Gastroesophageal sphincter (tissue), 4 donors: ENCODE data around the gene TCF4. TPM values are rescaled to one million over a fixed set of nuclear protein-coding genes. Genes with fewer than 3 reads are reported as not detected.

Source experiments
- ATAC-seq: fragments of 150-250 bp; one replicate; pipeline ENCODE4 v1.9.1; 2016; ENCODE audit warnings: mild to moderate bottlenecking, moderate library complexity
- H3K27ac ChIP-seq, 4 donors: fragments of 200-600 bp; sonication (generic) in 3 of 4; 1 replicate in 3 of 4; 2 replicates in 1 of 4; pipeline ENCODE4 v1.5.1; 2016 to 2019
- H3K27me3 ChIP-seq: fragments of 200-600 bp; sonication (generic); one replicate; pipeline ENCODE4 v1.5.1; 2019
- H3K36me3 ChIP-seq, 2 donors: fragments of 200-600 bp; sonication (generic); one replicate each; pipeline ENCODE4 v1.5.1; 2019; ENCODE audit warnings: control low read depth in 1 of 2
- H3K4me1 ChIP-seq, 3 donors: fragments of 200-600 bp; sonication (generic); 1 replicate in 2 of 3; 2 replicates in 1 of 3; pipeline ENCODE4 v1.5.1; 2016 to 2019; ENCODE audit warnings: control low read depth in 2 of 3
- H3K4me3 ChIP-seq, 2 donors: fragments of 200-600 bp; sonication (generic); one replicate each; pipeline ENCODE4 v1.5.1; 2019; ENCODE audit warnings: mild to moderate bottlenecking in 1 of 2, moderate library complexity in 1 of 2
- H3K9me3 ChIP-seq, 3 donors: fragments of 200-600 bp; sonication (generic); one replicate each; pipeline ENCODE4 v1.5.1; 2017 to 2019; ENCODE audit warnings: control low read depth in 2 of 3
- CTCF ChIP-seq, 4 experiments: fragments of 200-600 bp in 2 of 4; fragments of 450-650 bp in 2 of 4; sonication (generic) in 1 of 4; IDR thresholded peaks; one replicate each; pipeline ENCODE4 v1.5.1; 2017 to 2019; ENCODE audit warnings: antibody characterized with exemption in 4 of 4, mild to moderate bottlenecking in 2 of 4, moderate library complexity in 2 of 4
- EP300 ChIP-seq: sonication (generic); formaldehyde crosslinking; IDR thresholded peaks from one replicate; pipeline ENCODE4 v1.6.1; 2017; ENCODE audit warnings: antibody characterized with exemption, mild to moderate bottlenecking
- POLR2A ChIP-seq, 2 donors: fragments of 450-650 bp; IDR thresholded peaks; one replicate each; pipeline ENCODE4 v1.6.1; 2017; ENCODE audit warnings: antibody characterized with exemption in 2 of 2, mild to moderate bottlenecking in 2 of 2, moderate library complexity in 1 of 2
- POLR2AphosphoS5 ChIP-seq: sonication (generic); formaldehyde crosslinking; IDR thresholded peaks from one replicate; pipeline ENCODE4 v1.6.1; 2017; ENCODE audit warnings: antibody characterized with exemption
- WGBS, 2 donors: methylation state at CpG; one replicate each; pipeline ENCODE4 v1.1.5; 2018; ENCODE audit warnings: low coverage in 1 of 2; 5-methylcytosine and 5-hydroxymethylcytosine counted together
- total RNA-seq, 4 donors: library from RNA; depleted of rRNA; stranded (reverse); fragments of >200 nt; gene quantifications; one replicate each; pipeline ENCODE4 v1.1.0, GENCODE V29; 2016

Gene TCF4
- total RNA-seq, 4 donors from 2014 or later, result 64.1 to 87.6 (median 76.2) TPM

GRCh38 chr18:55435592-55435991, 152.4 kb downstream of the TCF4 start:
- TF ChIP-seq CTCF (IDR thresholded peaks at IDR 0.05) (no peak), POLR2AphosphoS5 (no peak), EP300 (no peak)
- no peaks in the 10 kb centered on the region for H3K36me3 ChIP-seq
- 100% methylated on average over 1 of the region's 1 CpG; no CpG with 5 or more reads in 1 of the 2 donors for WGBS, 2 donors
- ATAC-seq, result no peak
- no peaks in the 10 kb centered on the region for H3K27me3 ChIP-seq
- no peak overlapping the region for H3K27ac ChIP-seq
- peaks cover 0 to under 1% (median 0%) of the 10 kb centered on the region in 3 donors for H3K4me1 ChIP-seq
- H3K4me3 ChIP-seq, result no peak overlapping the region
- no peaks in the 10 kb centered on the region for H3K9me3 ChIP-seq

DNA sequence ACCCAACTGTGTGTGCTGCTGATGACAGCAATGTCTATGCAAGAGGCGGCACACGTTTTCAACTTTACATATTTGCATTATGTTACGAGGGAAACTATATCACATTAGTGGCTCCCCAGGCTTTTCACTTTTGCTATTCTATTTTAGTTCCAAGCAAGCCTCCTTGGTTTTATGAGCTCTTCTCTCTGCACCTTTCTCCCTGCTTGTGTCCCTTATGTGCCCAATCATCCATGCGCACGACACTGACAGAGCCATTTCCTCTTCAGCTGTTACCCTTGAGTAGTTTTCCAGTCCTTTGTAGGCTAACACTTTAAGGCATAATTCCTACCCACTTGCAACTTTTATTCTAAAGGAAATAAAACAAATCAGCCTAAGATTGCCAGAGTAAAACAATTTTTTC, 154.3 kb downstream of the TCF4 start:
- H3K9me3 ChIP-seq, result no peaks in the 10 kb centered on the region
- peaks cover 0 to 8% (median 0%) of the 10 kb centered on the region in 3 donors for H3K4me1 ChIP-seq
- 84% methylated on average over 5 of the region's 5 CpGs for WGBS, 2 donors
- H3K27ac ChIP-seq, result no peak overlapping the region
- H3K4me3 ChIP-seq, result no peak overlapping the region
- no peak for TF ChIP-seq POLR2AphosphoS5
- TF ChIP-seq CTCF (IDR thresholded peaks at IDR 0.05), result no peak
- TF ChIP-seq POLR2A (IDR thresholded peaks at IDR 0.05), result no peak
- no peak for TF ChIP-seq EP300
- ATAC-seq, result no peak
- H3K27me3 ChIP-seq, result no peaks in the 10 kb centered on the region
- H3K36me3 ChIP-seq, result no peaks in the 10 kb centered on the region

DNA sequence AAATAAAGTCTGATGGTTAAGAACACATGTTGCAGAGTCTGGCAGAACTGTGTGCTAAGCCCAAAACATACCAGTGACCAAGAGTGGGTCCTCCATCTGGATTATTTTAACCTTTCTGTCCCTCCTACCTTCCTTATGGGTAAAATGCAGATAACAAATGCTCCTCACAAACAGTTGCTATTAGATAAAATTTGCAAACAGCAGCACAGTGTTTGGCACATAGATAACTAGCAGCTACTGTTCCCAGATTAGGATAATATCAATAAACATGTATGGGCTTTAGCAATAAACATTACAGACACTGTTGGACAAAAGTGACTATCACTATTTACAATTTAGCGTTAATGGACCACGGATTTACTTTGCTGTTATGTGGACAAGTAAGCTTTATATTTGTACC, 154.9 kb downstream of the TCF4 start:
- ATAC-seq, result no peak
- Histone ChIP-seq H3K4me1 (peaks cover 0 to 8% (median 0%) of the 10 kb centered on the region in 3 donors), H3K9me3 (no peaks in the 10 kb centered on the region), H3K36me3 (no peaks in the 10 kb centered on the region), H3K27me3 (no peaks in the 10 kb centered on the region), H3K27ac (no peak overlapping the region), H3K4me3 (no peak overlapping the region)
- TF ChIP-seq CTCF (IDR thresholded peaks at IDR 0.05), result no peak
- TF ChIP-seq EP300, result no peak
- TF ChIP-seq POLR2AphosphoS5, result no peak
- TF ChIP-seq POLR2A (IDR thresholded peaks at IDR 0.05), result no peak
- 56 to 85% methylated on average over 2 of the region's 2 CpGs for WGBS, 2 donors

GRCh38 chr18:55432307-55433040, 155.5 kb downstream of the TCF4 start:
- WGBS, 2 donors, result 86 to 91% methylated on average over 3 of the region's 3 CpGs
- peaks cover 0 to 8% (median 0%) of the 10 kb centered on the region in 3 donors for H3K4me1 ChIP-seq
- no peaks in the 10 kb centered on the region for H3K36me3 ChIP-seq
- H3K27me3 ChIP-seq, result no peaks in the 10 kb centered on the region
- no peak for TF ChIP-seq CTCF (IDR thresholded peaks at IDR 0.05)
- no peak for TF ChIP-seq POLR2A (IDR thresholded peaks at IDR 0.05)
- no peak for TF ChIP-seq POLR2AphosphoS5
- TF ChIP-seq EP300, result no peak
- H3K9me3 ChIP-seq, result no peaks in the 10 kb centered on the region
- H3K4me3 ChIP-seq, result no peak overlapping the region
- ATAC-seq, result no peak
- H3K27ac ChIP-seq, result no peak overlapping the region

GRCh38 chr18:55430026-55430425, 158.0 kb downstream of the TCF4 start:
- no peak for ATAC-seq
- no peaks in the 10 kb centered on the region for H3K27me3 ChIP-seq
- TF ChIP-seq CTCF (IDR thresholded peaks at IDR 0.05) (no peak), EP300 (no peak), POLR2AphosphoS5 (no peak), POLR2A (IDR thresholded peaks at IDR 0.05) (no peak)
- H3K36me3 ChIP-seq, result no peaks in the 10 kb centered on the region
- WGBS, 2 donors, result 28 to 50% methylated on average over 2 of the region's 2 CpGs
- no peak overlapping the region for H3K27ac ChIP-seq
- H3K4me3 ChIP-seq, result no peak overlapping the region
- H3K9me3 ChIP-seq, result no peaks in the 10 kb centered on the region
- peaks cover 0 to 8% (median 0%) of the 10 kb centered on the region in 3 donors for H3K4me1 ChIP-seq
